ENCODE results near the gene SPATA13.
"Not testable (repeated sequence)": the region's sequence is repeated elsewhere in the genome, so short reads cannot be mapped to it uniquely, and the experiment has no call there.

Gene SPATA13

DNA sequence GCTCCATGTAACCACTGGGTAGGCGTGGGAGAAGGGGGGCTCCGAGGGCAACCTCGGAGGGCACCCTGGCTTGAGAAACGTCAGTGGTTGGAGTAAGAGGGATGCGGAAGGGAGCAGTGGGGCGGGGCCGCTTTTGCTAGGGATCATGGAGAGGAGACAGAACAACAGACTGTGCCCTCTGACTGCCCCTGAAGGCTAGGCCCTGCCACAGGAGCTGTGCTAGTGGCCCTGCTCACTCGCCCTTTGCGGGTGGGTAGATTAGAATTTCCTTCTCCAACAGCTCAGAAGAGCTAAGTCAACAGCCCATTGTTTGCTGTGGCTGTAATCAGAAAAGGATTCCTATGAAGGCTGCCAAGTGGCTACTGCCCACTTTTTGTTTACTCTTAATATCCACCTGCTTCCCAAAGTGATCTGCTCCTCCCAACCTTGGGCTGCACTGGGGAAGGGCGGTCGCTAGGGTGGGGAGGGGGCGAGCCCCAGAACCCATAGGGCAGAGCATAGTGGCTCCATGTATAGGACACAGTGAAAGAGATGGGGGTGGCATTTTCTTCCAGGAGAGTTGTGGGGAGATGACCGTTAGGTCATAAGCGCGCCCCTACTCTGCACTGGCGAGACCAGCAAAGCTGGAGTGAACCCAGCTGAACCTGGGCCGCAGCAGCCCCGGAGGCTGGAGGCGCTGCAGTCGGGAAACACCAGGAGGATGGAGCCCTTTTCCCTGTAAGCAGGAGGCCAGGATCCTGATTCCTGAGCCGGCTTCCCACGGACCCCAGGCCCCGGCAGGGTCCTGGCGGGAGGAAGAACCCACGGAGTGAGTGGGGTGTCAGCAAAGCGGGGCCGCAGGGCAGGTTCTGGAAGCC, 146.9 kb downstream of the SPATA13 start:
- no peak overlapping the region for H3K4me3 ChIP-seq (ENCODE audit: low read length)
- no peak for TF ChIP-seq ZNF274 (IDR thresholded peaks at IDR 0.05; ENCODE audit: low read depth, low read length)

DNA sequence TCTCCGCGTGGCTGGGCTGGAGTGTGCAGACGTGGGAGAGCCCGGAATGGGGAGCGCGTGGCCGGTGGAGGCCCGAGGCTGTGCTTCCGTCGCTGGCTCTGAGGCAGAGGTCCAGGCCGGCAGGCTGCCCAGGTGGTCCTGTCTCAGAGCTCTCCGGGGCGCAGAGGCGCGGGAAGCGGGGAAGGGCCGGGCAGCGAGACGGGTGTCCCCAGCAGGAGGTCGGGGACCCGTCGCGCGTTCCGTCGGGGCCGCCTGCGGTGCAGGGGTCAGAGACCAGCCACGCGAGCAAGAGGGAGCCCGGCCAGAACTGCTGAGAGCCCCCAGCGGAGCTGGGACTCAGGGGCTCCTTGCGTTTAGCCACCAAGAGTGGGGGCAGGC, 147.5 kb downstream of the SPATA13 start:
- no peak for TF ChIP-seq ZNF274 (IDR thresholded peaks at IDR 0.05; ENCODE audit: low read depth, low read length)
- no peak overlapping the region for H3K4me3 ChIP-seq (ENCODE audit: low read length)

DNA sequence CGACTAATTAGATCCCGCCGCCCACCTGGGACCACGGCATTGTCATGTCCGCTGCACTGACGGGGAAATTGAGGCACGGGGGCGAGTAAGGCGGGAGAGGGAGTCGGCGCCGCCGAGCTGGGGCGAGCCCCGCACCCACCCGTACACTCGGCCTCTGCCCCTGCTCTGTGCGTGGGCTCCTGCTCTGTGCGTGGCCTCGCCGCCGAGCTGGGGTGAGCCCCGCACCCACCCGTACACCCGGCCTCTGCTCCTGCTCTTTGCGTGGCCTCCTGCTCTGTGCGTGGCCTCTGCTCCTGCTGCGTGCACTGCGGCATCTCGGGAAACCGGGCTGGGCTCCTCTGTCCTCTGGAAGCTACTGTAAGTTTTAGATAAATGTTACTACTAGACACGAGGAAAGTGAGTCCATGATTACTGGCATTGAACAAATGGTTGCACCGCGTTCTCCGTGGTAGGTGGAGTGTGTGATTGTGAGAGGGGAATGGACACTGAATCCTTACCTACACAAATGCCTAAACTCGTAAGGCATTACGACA, 148.0 kb downstream of the SPATA13 start:
- H3K4me3 ChIP-seq (ENCODE audit: low read length), result no peak overlapping the region
- TF ChIP-seq ZNF274 (IDR thresholded peaks at IDR 0.05; ENCODE audit: low read depth, low read length), result no peak

DNA sequence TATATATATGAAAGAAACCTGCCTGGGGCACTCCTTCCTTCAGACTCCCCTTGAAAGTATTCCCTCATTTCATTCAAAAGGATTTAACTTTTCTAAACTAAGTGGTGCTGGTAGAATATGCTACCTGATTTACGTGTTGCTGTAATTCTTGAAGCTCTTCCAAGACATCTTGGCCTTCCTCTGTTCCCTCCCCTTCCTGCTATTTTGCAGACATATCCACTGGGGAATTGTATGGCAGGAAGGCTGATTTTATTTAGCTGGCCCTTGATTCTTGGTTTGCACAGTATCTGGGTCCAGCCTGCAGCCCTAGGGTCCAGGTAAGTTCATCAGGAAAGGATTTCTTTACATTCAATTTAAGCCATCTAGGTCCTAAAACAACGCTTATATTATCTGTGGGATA, 148.8 kb downstream of the SPATA13 start, which contains the start of gene C1QTNF9:
TSS of gene C1QTNF9 (plus strand) at position 281 of the 400 bp plus-strand sequence. CDS start 6,424 bp downstream, outside the sequence.
- not testable (repeated sequence) for H3K4me3 ChIP-seq (ENCODE audit: low read length)

DNA sequence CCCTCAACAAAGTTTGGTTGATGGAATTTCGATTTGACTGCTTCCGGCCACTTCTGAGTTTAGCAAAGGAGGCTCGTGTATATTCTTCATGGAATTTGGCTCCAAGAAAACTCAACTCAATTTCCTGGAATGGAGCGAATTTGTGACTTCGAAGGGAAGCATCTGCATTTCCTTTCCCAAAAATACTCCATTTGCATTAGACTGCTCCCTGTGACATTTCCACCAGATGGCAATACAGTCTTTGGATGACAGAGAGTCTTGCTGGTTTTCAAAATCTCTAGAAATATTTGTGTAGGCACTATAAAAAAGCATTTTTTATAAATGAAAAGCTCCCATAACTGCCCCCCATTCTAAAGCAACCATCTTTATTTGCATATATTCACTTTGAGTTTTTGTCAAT, 152.9 kb downstream of the SPATA13 start:
- H3K4me3 ChIP-seq (ENCODE audit: low read length), result no peak overlapping the region
- TF ChIP-seq ZNF274 (IDR thresholded peaks at IDR 0.05; ENCODE audit: low read depth, low read length), result no peak

DNA sequence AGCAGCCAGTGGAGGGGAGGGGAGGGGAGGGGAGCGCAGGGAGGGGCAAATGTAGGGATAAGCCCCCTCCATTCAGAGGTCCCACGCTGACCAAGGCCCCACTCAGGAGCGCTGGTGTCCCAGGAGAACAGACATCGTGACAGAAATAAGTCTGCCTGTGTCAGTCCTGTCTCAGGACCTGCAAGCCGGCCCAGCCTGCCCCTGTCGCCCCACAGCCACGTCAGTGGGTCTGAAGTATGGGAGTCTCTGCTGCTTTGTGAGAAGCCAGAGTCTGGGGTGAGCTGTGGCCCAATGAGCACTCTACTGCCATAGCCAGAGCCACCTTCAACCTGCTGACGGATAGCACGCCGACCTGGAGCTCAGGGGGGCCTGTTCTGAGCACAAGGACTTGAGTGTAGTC, 157.3 kb downstream of the SPATA13 start:
- H3K4me3 ChIP-seq (ENCODE audit: low read length), result not testable (repeated sequence)

DNA sequence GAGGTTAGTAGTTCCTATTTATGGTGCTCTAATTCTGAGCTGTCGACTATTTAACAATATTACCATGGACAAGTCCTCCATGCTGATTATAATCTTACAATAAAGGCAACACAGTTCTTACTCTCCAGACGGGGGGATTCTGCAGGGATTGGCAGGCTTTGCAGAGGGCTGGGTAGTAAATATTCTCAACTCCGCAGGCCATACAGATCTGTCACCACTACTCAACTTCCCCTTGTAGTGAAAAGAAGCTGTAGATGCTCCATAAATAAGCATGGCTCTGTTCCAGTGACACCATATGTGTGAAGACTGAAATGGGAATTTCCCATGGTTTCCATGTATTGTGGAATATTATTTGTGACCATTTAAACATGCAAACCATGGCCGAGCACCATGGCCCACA, 158.4 kb downstream of the SPATA13 start:
- H3K4me3 ChIP-seq (ENCODE audit: low read length), result not testable (repeated sequence)

DNA sequence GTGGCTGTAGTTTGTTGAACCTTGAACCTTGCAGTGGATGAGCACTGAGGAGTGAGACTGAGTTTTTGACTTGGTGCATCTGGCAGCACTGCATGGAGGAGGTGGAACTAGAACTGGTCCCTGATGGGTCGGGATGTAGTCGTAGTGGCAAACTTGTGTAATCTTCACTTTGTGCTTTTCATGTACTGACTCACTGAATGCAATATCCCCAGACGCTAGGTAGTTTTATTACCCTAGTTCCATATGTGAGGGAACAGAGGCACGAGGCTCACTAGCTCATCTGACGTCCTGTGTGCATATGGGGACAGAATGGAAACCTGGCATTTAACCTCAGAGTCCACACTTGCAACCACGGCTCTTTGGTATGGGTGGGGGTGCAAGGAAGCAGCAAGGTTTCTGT, 159.1 kb downstream of the SPATA13 start:
- H3K4me3 ChIP-seq (ENCODE audit: low read length), result not testable (repeated sequence)

DNA sequence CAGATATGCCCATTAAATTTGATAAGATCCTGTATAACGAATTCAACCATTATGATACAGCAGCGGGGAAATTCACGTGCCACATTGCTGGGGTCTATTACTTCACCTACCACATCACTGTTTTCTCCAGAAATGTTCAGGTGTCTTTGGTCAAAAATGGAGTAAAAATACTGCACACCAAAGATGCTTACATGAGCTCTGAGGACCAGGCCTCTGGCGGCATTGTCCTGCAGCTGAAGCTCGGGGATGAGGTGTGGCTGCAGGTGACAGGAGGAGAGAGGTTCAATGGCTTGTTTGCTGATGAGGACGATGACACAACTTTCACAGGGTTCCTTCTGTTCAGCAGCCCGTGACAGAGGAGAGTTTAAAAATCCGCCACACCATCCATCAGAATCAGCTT, 160.9 kb downstream of the SPATA13 start:
- not testable (repeated sequence) for H3K4me3 ChIP-seq (ENCODE audit: low read length)

DNA sequence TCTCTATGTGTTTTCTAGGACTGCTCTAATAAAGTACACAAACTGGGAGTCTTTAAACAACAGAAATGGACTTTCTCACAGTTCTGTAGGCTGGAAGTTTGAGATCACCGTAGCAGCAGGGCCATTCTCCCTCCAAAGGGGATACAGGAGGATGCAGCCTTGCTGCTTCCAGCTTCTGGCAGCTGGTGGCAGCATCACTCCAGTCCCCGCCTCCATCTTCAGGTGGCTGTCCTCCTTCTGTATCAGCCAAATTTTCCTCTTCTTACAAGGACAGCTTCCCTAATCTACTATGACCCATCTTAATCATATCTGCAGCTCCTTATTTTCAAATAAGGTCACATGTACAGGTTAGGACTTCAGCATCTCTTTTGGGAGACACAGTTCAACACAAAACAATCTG, 161.9 kb downstream of the SPATA13 start:
- H3K4me3 ChIP-seq (ENCODE audit: low read length), result not testable (repeated sequence)

- TF ChIP-seq ZNF274 (IDR thresholded peaks at IDR 0.05; ENCODE audit: low read depth, low read length), result no peak
- H3K4me3 ChIP-seq (ENCODE audit: low read length), result no peak overlapping the region
These were observed 162.7 kb downstream of the SPATA13 start for GRCh38 chr13:24323036-24323738.

DNA sequence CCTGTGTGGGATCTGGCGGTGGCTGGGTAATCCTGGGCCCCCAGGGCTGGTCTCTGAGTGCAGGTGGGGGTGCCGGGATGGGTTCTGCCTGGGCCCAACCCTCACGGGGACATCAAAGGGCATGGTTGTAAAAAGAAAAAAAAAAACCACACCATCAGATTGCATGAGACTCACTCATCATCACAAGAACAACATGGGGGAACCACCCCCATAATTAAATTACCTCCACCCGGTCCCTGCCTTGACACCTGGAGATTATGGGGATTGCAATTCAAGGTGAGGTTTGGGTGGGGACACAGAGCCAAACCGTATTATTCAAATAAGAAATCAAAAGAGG, 163.2 kb downstream of the SPATA13 start:
- no peak for TF ChIP-seq ZNF274 (IDR thresholded peaks at IDR 0.05; ENCODE audit: low read depth, low read length)
- no peak overlapping the region for H3K4me3 ChIP-seq (ENCODE audit: low read length)

DNA sequence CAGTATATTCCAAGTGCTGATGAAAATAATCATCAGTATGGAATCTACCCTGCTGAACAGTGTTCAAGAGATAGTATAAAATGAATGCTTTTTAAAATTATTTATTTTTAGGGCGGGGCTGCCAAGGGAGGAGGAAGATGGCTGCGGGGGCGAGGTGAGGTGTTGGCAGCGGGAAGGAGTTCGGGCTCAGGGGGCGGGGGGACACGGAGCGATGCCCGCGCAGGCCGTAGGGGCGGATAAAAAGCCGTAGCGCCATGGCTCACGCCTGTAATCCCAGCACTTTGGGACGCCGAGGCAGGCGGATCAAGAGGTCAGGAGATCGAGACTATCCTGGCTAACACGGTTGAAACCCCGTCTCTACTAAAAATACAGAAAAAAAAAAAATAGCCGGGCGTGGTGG, 167.1 kb downstream of the SPATA13 start:
- not testable (repeated sequence) for H3K4me3 ChIP-seq (ENCODE audit: low read length)

DNA sequence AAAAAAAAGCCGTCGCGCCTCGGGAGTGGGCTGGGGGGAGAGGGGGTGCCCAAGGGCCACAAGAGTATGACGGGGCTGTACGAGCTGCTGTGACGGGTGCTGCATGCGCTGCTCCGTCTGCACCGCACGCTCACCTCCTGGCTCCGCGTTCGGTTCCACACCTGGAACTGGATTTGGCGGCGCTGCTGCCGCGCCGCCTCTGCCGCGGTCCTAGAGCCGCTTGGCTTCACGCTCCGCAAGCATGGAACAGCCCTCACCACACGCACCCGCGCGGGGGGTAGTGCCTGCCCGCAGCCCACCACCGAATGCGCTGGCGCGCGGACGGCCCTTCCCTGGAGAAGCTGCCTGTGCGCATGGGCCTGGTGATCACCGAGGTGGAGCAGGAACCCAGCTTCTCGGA, 167.6 kb downstream of the SPATA13 start:
- TF ChIP-seq ZNF274 (IDR thresholded peaks at IDR 0.05; ENCODE audit: low read depth, low read length), result no peak
- no peak overlapping the region for H3K4me3 ChIP-seq (ENCODE audit: low read length)

DNA sequence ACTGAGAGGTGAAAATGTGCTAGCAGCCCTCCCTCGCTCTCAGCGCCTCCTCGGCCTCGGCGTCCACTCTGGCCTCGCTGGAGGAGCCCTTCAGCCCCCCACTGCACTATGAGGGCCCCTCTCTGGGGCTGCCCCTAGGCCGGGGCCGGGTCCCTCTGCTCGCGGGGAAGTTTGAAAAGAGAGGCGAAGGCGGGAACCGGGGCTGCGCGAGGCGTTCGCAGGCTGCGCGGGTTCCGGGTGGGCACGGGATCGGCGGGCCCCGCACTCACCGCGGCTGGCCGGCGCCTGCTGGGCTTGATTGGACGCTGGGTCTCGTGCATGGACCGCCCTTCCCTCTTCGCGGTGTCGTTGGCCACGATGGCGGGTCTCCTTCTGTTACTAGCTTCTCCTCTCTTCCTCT, 178.2 kb downstream of the SPATA13 start:
- TF ChIP-seq ZNF274 (IDR thresholded peaks at IDR 0.05; ENCODE audit: low read depth, low read length), result no peak
- no peak overlapping the region for H3K4me3 ChIP-seq (ENCODE audit: low read length)
